Lower leg skin (tissue), 3 donors: ENCODE data around the gene COBL.

Source experiments
- POLR2A ChIP-seq, 2 donors: fragments of 450-650 bp; IDR thresholded peaks; one replicate each; pipeline ENCODE4 v1.6.1; 2016 to 2017; ENCODE audit warnings: antibody characterized with exemption in 2 of 2, mild to moderate bottlenecking in 1 of 2, moderate library complexity in 1 of 2
- TF ChIP-seq, protein P1 (sequence below), 3 donors: fragments of 450-650 bp; IDR thresholded peaks; one replicate each; pipeline ENCODE4 v1.5.1; 2016; ENCODE audit warnings: antibody characterized with exemption in 3 of 3, mild to moderate bottlenecking in 3 of 3, moderate library complexity in 2 of 3

DNA sequence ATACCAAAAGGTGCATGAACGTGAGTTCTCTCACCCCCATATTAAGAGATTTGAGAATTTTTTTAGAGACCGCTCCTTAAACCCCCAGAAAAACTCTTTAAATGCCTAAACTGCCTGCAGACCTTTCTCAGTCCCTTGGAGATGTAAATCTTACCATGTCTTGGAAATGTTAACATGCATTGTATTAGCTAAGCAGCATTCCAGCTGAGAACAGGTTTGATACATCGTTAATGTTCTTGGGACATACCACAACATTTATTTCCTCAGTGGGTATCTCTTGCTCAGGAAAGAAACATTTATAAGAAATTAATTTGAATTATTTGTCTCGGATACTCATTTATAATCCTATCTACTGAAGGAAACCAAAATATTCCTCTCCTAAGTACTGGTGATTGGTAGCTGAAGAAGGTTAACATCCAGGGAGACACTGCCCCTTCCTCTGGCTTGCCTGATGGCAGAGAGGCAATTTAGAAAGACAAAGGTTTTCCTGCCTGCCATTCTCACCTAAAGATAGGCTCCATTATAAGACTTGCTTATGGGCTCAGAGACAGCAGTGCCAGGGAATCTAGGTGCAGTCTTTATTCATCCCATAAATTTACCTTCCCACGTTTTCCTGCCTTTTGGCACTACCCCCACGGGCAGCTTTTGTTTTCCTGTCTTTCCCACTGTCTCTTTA, 141.2 kb downstream of the COBL start:
- TF ChIP-seq, protein P1, sequence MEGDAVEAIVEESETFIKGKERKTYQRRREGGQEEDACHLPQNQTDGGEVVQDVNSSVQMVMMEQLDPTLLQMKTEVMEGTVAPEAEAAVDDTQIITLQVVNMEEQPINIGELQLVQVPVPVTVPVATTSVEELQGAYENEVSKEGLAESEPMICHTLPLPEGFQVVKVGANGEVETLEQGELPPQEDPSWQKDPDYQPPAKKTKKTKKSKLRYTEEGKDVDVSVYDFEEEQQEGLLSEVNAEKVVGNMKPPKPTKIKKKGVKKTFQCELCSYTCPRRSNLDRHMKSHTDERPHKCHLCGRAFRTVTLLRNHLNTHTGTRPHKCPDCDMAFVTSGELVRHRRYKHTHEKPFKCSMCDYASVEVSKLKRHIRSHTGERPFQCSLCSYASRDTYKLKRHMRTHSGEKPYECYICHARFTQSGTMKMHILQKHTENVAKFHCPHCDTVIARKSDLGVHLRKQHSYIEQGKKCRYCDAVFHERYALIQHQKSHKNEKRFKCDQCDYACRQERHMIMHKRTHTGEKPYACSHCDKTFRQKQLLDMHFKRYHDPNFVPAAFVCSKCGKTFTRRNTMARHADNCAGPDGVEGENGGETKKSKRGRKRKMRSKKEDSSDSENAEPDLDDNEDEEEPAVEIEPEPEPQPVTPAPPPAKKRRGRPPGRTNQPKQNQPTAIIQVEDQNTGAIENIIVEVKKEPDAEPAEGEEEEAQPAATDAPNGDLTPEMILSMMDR (IDR thresholded peaks at IDR 0.05) = no peak
- TF ChIP-seq POLR2A (IDR thresholded peaks at IDR 0.05) = no peak
